ENCODE data around the gene CETN2. TPM values are rescaled to one million over a fixed set of nuclear protein-coding genes. Genes with fewer than 3 reads are reported as not detected.

CETN2 gene
- total RNA-seq, 1 experiment from 2014 or later = 23.8 TPM

- TF ChIP-seq, protein P1, sequence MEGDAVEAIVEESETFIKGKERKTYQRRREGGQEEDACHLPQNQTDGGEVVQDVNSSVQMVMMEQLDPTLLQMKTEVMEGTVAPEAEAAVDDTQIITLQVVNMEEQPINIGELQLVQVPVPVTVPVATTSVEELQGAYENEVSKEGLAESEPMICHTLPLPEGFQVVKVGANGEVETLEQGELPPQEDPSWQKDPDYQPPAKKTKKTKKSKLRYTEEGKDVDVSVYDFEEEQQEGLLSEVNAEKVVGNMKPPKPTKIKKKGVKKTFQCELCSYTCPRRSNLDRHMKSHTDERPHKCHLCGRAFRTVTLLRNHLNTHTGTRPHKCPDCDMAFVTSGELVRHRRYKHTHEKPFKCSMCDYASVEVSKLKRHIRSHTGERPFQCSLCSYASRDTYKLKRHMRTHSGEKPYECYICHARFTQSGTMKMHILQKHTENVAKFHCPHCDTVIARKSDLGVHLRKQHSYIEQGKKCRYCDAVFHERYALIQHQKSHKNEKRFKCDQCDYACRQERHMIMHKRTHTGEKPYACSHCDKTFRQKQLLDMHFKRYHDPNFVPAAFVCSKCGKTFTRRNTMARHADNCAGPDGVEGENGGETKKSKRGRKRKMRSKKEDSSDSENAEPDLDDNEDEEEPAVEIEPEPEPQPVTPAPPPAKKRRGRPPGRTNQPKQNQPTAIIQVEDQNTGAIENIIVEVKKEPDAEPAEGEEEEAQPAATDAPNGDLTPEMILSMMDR (IDR thresholded peaks at IDR 0.05; ENCODE audit: insufficient read depth in 1 of 2, low read depth in 1 of 2, low read length in 1 of 2, severe bottlenecking in 1 of 2, unreplicated experiment in 1 of 2) = peak; percentile 32 to 51
- no peaks in the 10 kb centered on the region for H3K4me1 Mint-ChIP-seq (ENCODE audit: low read depth, unreplicated experiment)
- CTCF ChIA-PET = no interaction called here
- Histone ChIP-seq H3K27me3 (replicated peaks; ENCODE audit: control insufficient read depth, insufficient read depth, low read length) (0 out of 2 replicates have a peak, but pooled peaks cover 1% of the 10 kb centered on the region), H3K4me3 (ENCODE audit: low read depth, low read length) (no peak overlapping the region), H3K36me3 (ENCODE audit: control insufficient read depth, insufficient read depth, low read length) (no peaks in the 10 kb centered on the region), H3K4me1 (no peaks in the 10 kb centered on the region), H3K9me3 (no peaks in the 10 kb centered on the region)
- no TSS peak for BruUV-seq (replicated peaks)
- POLR2A ChIA-PET = no interaction called here
- peak in 1 of 2 experiments; percentile 17 for DNase-seq
- H3K9me3 Mint-ChIP-seq (ENCODE audit: unreplicated experiment) = no peaks in the 10 kb centered on the region
- H3K36me3 Mint-ChIP-seq (ENCODE audit: insufficient read depth, unreplicated experiment) = peaks cover 5% of the 10 kb centered on the region
- intact Hi-C loops (cut with micrococcal nuclease; ENCODE audit: unreplicated experiment) = loop anchor here (1.0 kb wide), 1 partner anchor 1064 kb away; no protein-coding TSS in a partner anchor
- no peak overlapping the region for H3K27ac Mint-ChIP-seq (ENCODE audit: unreplicated experiment)
- H3K4me3 Mint-ChIP-seq (ENCODE audit: unreplicated experiment) = peak overlapping the region; percentile 22
- H3K27me3 Mint-ChIP-seq (ENCODE audit: insufficient read depth, unreplicated experiment) = peaks cover 7% of the 10 kb centered on the region
These were observed 13.3 kb downstream of the CETN2 start for GRCh38 chrX:152817078-152817764.

- Mint-ChIP-seq H3K36me3 (ENCODE audit: insufficient read depth, unreplicated experiment) (peaks cover 5% of the 10 kb centered on the region), H3K27ac (ENCODE audit: unreplicated experiment) (no peak overlapping the region), H3K4me3 (ENCODE audit: unreplicated experiment) (no peak overlapping the region), H3K9me3 (ENCODE audit: unreplicated experiment) (no peaks in the 10 kb centered on the region), H3K27me3 (ENCODE audit: insufficient read depth, unreplicated experiment) (peaks cover 2% of the 10 kb centered on the region), H3K4me1 (ENCODE audit: low read depth, unreplicated experiment) (no peaks in the 10 kb centered on the region)
- no peaks in the 10 kb centered on the region for H3K4me1 ChIP-seq
- H3K4me3 ChIP-seq (ENCODE audit: low read depth, low read length) = no peak overlapping the region
- intact Hi-C loops (cut with micrococcal nuclease; ENCODE audit: unreplicated experiment) = no loop called here
- no peaks in the 10 kb centered on the region for H3K27me3 ChIP-seq (replicated peaks; ENCODE audit: control insufficient read depth, insufficient read depth, low read length)
- H3K36me3 ChIP-seq (ENCODE audit: control insufficient read depth, insufficient read depth, low read length) = no peaks in the 10 kb centered on the region
- POLR2A ChIA-PET = no interaction called here
- DNase-seq = no peak
- CTCF ChIA-PET = interaction anchor here (0.5 to 1.2 kb wide), 2 partner anchors 172 to 173 kb away, joined by 3 read pairs; no protein-coding TSS in a partner anchor
- TF ChIP-seq, protein P1 (IDR thresholded peaks at IDR 0.05; ENCODE audit: insufficient read depth in 1 of 2, low read depth in 1 of 2, low read length in 1 of 2, severe bottlenecking in 1 of 2, unreplicated experiment in 1 of 2) = no peak
- no peaks in the 10 kb centered on the region for H3K9me3 ChIP-seq
- no TSS peak for BruUV-seq (replicated peaks)
These were observed 16.5 kb downstream of the CETN2 start for GRCh38 chrX:152814048-152814447.

DNA sequence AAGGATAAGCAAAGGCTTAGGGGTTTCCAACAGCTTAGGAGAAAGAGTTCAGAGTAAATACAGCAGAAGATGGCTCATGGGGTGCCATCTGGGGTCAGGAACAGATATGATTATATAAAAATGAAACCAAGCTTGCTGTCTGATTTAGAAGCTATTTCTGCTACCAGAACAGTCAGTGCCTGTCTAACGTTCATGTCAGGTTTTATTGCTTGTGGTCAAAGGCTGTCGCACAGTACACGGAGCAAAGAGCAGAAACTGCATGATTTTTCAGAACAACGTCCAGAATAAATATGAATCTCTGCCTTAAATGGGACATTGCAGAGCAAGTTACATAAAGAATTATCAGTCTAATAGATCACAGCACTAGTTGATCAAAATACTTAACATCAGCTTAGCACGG is 17.4 kb downstream of the CETN2 start:
- no peaks in the 10 kb centered on the region for H3K4me1 Mint-ChIP-seq (ENCODE audit: low read depth, unreplicated experiment)
- BruUV-seq (replicated peaks) = no TSS peak

More for the DNA sequence above, 17.4 kb downstream of the CETN2 start:
- H3K4me3 ChIP-seq (ENCODE audit: low read depth, low read length) = no peak overlapping the region
- ChIA-PET CTCF (interaction anchor here (1.2 kb wide), 1 partner anchor 172 kb away, joined by 3 read pairs; no protein-coding TSS in a partner anchor), POLR2A (no interaction called here)
- no peaks in the 10 kb centered on the region for H3K27me3 ChIP-seq (replicated peaks; ENCODE audit: control insufficient read depth, insufficient read depth, low read length)
- no peak for DNase-seq
- H3K9me3 ChIP-seq = no peaks in the 10 kb centered on the region
- Mint-ChIP-seq H3K36me3 (ENCODE audit: insufficient read depth, unreplicated experiment) (peaks cover 5% of the 10 kb centered on the region), H3K4me3 (ENCODE audit: unreplicated experiment) (peak overlapping the region; percentile 51), H3K9me3 (ENCODE audit: unreplicated experiment) (no peaks in the 10 kb centered on the region), H3K27ac (ENCODE audit: unreplicated experiment) (no peak overlapping the region), H3K27me3 (ENCODE audit: insufficient read depth, unreplicated experiment) (peaks cover 2% of the 10 kb centered on the region)
- H3K4me1 ChIP-seq = no peaks in the 10 kb centered on the region
- TF ChIP-seq, protein P1 (IDR thresholded peaks at IDR 0.05; ENCODE audit: insufficient read depth in 1 of 2, low read depth in 1 of 2, low read length in 1 of 2, severe bottlenecking in 1 of 2, unreplicated experiment in 1 of 2) = no peak
- H3K36me3 ChIP-seq (ENCODE audit: control insufficient read depth, insufficient read depth, low read length) = no peaks in the 10 kb centered on the region
- intact Hi-C loops (cut with micrococcal nuclease; ENCODE audit: unreplicated experiment) = no loop called here
